Chondrocyte (in vitro differentiated cells): ENCODE measurements around the gene LIPI. TPM values are rescaled to one million over a fixed set of nuclear protein-coding genes. Genes with fewer than 3 reads are reported as not detected.

Experiments used
- DNase-seq: peaks from one replicate; pipeline ENCODE4 v3.0.0; 2021; ENCODE audit warnings: mixed read lengths, low spot score
- H3K27ac Mint-ChIP-seq: one replicate; pipeline ENCODE4 v1.8.0; 2021; ENCODE audit warnings: mild to moderate bottlenecking, moderate library complexity, mixed read lengths; ENCODE audit not compliant: unreplicated experiment
- H3K27me3 Mint-ChIP-seq: 2 replicates; pipeline ENCODE4 v1.8.0; 2021; ENCODE audit warnings: low read depth, mixed read lengths
- H3K36me3 Mint-ChIP-seq: 2 replicates; pipeline ENCODE4 v1.8.0; 2021; ENCODE audit warnings: low read depth, mixed read lengths
- H3K4me1 Mint-ChIP-seq: 2 replicates; pipeline ENCODE4 v1.8.0; 2021; ENCODE audit warnings: low read depth, mild to moderate bottlenecking, mixed read lengths
- H3K4me3 Mint-ChIP-seq: one replicate; pipeline ENCODE4 v1.8.0; 2021; ENCODE audit warnings: mild to moderate bottlenecking, moderate library complexity, mixed read lengths; ENCODE audit not compliant: unreplicated experiment
- H3K9me3 Mint-ChIP-seq: 2 replicates; pipeline ENCODE4 v1.8.0; 2021; ENCODE audit warnings: low read depth, mixed read lengths
- total RNA-seq: library from RNA; stranded (reverse); gene quantifications from 3 replicates; pipeline ENCODE4 v1.2.1, GENCODE V29; 2021
- TF ChIP-seq, protein P1 (sequence below): fragments of 200-600 bp; sonication (generic); IDR thresholded peaks from 2 replicates; pipeline ENCODE4 v1.5.0; 2021; ENCODE audit warnings: antibody characterized with exemption, mild to moderate bottlenecking, moderate library complexity

LIPI gene
- total RNA-seq, 1 donor from 2014 or later, result not detected

DNA sequence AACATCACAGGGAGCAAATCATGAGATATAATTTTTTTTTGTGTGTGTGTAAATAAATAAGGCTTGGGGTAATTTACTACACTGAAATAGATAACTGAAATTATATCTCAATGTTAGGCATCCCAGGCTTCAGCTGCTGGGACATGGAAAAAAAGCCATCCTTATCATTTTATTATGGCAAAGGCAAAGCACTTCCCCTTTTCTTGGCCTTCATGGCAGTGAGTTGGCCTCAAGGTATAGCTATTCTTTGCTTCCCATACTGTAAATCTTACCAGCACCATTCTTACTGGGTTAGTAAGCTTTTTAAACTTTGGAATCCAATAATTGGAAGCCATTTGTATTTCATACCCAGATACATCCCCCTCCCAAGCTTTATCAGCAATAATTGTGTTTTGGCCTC, 34.2 kb upstream of the LIPI start:
- TF ChIP-seq, protein P1, sequence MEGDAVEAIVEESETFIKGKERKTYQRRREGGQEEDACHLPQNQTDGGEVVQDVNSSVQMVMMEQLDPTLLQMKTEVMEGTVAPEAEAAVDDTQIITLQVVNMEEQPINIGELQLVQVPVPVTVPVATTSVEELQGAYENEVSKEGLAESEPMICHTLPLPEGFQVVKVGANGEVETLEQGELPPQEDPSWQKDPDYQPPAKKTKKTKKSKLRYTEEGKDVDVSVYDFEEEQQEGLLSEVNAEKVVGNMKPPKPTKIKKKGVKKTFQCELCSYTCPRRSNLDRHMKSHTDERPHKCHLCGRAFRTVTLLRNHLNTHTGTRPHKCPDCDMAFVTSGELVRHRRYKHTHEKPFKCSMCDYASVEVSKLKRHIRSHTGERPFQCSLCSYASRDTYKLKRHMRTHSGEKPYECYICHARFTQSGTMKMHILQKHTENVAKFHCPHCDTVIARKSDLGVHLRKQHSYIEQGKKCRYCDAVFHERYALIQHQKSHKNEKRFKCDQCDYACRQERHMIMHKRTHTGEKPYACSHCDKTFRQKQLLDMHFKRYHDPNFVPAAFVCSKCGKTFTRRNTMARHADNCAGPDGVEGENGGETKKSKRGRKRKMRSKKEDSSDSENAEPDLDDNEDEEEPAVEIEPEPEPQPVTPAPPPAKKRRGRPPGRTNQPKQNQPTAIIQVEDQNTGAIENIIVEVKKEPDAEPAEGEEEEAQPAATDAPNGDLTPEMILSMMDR, result no peak
- no peaks in the 10 kb centered on the region for H3K36me3 Mint-ChIP-seq
- no peak overlapping the region for H3K27ac Mint-ChIP-seq
- DNase-seq, result no peak
- no peaks in the 10 kb centered on the region for H3K4me1 Mint-ChIP-seq
- H3K27me3 Mint-ChIP-seq, result no peaks in the 10 kb centered on the region
- H3K4me3 Mint-ChIP-seq, result no peak overlapping the region
- peaks cover 16% of the 10 kb centered on the region for H3K9me3 Mint-ChIP-seq

- Mint-ChIP-seq H3K27ac (no peak overlapping the region), H3K4me1 (no peaks in the 10 kb centered on the region), H3K4me3 (no peak overlapping the region), H3K36me3 (no peaks in the 10 kb centered on the region), H3K9me3 (peaks cover 12% of the 10 kb centered on the region), H3K27me3 (no peaks in the 10 kb centered on the region)
- TF ChIP-seq, protein P1, result no peak
- DNase-seq, result no peak
These were observed 33.1 kb upstream of the LIPI start for GRCh38 chr21:14243874-14244273.

DNA sequence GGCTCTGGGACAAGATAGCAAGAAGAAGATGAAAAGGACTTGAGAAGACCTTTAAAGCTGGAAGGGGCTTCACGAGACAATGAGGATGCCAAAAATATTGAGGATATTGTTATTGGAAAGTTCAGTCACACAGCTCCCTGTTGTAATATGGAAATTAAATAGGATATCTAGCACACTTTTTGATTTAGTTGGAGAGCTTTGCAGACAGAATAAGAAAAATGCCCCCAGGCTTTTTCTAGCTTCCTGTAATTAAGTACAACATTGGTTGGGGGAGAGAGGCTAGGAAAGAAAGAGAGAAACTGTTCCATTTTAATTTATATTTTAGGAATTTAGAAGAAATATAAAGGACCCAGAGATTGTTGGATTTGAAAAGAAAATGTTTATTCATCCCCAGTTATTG, 32.7 kb upstream of the LIPI start:
- no peaks in the 10 kb centered on the region for H3K36me3 Mint-ChIP-seq
- peaks cover 12% of the 10 kb centered on the region for H3K9me3 Mint-ChIP-seq
- H3K27me3 Mint-ChIP-seq, result no peaks in the 10 kb centered on the region
- no peak overlapping the region for H3K4me3 Mint-ChIP-seq
- TF ChIP-seq, protein P1, result no peak
- no peak overlapping the region for H3K27ac Mint-ChIP-seq
- H3K4me1 Mint-ChIP-seq, result no peaks in the 10 kb centered on the region
- no peak for DNase-seq

DNA sequence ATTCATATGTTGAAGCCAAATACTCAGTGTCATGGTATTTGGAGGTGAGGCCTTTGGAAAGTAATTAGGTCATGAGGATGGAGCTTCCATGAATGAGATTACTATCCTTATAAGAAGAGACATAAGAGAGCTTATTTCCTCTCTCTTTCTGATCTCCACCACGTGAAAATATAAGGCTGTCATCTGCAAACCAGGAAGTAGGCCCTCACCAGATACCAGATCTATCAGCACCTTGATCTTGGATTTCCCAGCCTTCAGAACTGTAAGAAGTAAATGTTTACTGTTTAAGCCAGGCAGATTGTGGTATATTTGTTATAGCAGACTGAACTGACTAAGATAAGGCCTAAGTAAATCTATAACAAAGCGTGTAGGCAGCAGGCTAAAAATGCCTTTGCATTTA, 30.5 kb upstream of the LIPI start:
- DNase-seq, result no peak
- Mint-ChIP-seq H3K27ac (no peak overlapping the region), H3K4me3 (no peak overlapping the region), H3K27me3 (no peaks in the 10 kb centered on the region), H3K4me1 (no peaks in the 10 kb centered on the region), H3K36me3 (no peaks in the 10 kb centered on the region), H3K9me3 (peaks cover 9% of the 10 kb centered on the region)
- TF ChIP-seq, protein P1, result no peak

DNA sequence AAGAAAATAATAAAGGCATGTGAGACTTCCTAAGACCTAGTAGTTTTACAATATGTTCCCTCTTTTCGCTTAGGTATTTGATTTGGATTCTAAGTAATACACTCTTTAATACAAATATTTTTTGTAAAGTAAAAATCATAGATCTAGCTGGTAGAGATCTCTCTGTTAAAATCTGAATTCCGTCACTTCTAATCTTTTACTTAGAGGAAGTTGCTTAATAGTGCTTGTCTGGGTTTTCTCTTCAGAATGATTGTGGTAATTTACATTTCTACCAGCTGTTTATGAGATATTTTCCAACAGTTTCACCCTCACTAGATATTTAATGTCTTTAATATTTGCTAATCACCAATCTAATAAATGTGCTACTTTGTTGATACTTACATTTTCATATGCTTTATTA, 28.5 kb upstream of the LIPI start:
- no peaks in the 10 kb centered on the region for H3K27me3 Mint-ChIP-seq
- peaks cover 9% of the 10 kb centered on the region for H3K9me3 Mint-ChIP-seq
- DNase-seq, result no peak
- TF ChIP-seq, protein P1, result no peak
- no peak overlapping the region for H3K4me3 Mint-ChIP-seq
- no peaks in the 10 kb centered on the region for H3K36me3 Mint-ChIP-seq
- no peak overlapping the region for H3K27ac Mint-ChIP-seq
- no peaks in the 10 kb centered on the region for H3K4me1 Mint-ChIP-seq
